HG02938 (cell line): ENCODE results near the gene PDGFB.

Experiments used
- ATAC-seq: cut with Tn5 transposase; IDR thresholded peaks from one replicate; pipeline ENCODE4 v1.9.1; 2021; ENCODE audit warnings: mild to moderate bottlenecking, moderate library complexity; ENCODE audit not compliant: unreplicated experiment

The PDGFB gene

DNA sequence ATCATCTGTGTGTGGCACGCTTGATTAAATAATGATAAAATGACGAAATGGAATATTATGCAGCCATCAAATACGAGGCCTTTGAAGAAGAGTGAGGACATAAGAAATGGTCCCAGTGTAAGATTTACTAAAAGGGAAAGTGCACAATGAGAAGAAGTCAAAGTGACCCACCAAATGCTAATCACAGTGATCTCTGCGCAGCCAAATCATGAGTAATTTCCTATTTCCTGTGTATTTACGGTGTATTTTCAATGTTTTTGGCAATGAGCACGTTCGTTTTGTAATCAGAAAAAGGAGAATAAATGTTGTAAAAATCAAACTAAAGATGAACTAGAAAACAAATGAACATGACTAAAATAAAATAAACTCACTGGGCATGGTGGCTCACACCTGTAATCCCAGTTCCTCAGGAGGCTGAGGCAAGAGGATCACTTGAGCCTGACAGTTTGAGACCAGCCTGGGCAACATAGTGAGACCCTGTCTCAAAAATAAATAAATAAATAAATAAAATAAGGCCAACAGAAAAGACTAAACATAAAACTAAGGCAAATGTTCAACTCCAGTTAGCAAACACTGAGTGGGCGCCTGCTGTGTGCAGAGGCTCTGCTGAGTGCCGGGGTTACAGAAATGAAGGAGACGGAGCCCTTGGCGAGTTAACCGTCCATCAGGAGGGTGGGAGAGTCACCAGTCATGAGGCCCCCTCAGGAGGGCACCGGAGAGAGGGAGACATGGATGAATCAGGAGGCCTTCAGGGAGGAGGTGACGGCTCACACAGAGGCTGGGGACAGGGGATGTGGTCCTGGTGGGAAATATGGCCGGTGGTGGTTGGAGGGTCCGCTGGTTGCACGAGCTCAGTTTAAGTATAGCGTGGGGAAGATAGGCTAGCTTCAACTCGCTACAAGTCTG lies 66.3 kb downstream of the PDGFB start:
- ATAC-seq, result no peak

GRCh38 chr22:39177791-39178190 lies 67.0 kb downstream of the PDGFB start:
- no peak for ATAC-seq

- ATAC-seq, result no peak
Observed at GRCh38 chr22:39177456-39177775, 67.4 kb downstream of the PDGFB start.

GRCh38 chr22:39176714-39177455 lies 67.9 kb downstream of the PDGFB start:
- no peak for ATAC-seq

- ATAC-seq, result no peak
Observed at GRCh38 chr22:39176143-39176713, 68.6 kb downstream of the PDGFB start.

DNA sequence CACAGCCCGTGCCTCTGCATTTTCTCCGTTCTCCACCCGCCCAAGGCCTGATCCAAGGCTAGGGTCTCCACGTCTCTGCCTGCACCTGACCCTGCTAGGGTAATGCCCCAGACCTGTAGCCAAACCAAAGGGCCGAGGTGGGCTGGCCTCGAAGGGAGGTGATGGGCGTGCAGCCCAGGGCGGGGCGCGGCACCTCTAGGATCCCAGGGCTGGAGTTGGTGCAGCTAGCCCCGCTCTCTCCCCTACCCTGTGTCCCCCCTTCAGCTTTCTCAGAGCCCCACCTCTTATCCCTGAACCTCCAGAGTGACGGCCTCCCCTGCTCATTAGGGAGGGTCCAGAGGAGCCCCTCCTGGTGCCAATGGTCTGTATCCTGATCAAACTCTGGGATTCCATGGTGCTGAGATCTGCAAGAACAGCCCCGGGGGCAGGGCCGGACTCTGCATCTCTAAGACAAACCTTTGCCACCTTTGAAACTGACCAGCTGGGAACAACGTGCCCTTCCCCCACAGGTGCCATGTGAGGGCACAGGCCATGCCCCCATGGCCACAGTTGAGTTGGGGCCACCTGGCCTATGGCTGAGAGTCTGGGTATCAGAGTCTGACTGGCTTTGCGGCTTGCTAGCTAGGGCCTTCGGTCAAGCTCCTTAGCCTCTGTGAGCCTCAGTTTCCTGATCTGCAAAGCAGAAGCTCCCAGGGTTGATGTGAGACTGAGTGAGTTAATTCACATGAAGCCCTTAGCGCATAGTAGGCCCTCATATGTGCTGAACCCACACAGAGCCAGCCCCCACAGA lies 69.2 kb downstream of the PDGFB start:
- no peak for ATAC-seq

DNA sequence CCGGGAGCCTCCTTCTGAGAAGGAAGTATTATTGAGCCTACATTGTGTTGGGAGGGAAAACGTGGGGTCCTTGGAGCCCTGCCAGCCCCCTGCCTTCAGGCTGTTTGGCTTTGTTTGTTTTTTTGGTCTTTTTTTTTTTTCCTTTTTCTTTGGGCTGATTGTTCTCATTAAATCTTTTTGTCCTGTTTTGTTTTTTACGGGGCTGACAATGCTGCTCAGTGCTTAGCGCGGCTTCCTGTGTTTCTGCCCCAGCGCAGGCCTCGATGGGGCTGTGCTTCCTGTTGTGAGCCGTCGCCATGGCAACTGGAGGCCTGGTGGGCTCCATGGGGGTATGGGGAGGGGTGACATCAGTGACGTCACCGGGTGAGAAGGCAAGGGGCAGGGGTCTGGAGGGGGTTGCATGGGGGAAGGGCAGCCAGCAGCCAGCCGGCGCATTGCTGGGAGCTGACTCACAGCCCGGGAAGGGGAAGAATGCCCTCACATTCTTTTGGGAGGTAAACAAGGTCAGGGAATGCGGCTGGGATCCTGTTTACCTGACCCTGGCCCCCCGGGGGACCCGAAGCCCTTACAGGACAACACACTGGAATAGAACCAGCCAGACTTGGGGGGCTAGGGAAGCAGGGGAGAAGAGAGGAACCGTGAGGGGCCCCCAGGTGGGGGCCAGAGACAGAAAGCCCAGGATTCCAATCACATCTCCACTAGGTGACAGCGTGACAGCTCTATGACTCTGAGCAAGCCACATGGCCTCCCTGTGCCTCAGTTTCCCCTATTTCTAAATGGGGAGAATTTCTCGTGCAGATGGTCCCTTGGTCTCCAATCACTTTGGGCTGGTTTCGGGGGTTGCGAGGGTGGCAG lies 70.1 kb downstream of the PDGFB start:
- ATAC-seq, result no peak

DNA sequence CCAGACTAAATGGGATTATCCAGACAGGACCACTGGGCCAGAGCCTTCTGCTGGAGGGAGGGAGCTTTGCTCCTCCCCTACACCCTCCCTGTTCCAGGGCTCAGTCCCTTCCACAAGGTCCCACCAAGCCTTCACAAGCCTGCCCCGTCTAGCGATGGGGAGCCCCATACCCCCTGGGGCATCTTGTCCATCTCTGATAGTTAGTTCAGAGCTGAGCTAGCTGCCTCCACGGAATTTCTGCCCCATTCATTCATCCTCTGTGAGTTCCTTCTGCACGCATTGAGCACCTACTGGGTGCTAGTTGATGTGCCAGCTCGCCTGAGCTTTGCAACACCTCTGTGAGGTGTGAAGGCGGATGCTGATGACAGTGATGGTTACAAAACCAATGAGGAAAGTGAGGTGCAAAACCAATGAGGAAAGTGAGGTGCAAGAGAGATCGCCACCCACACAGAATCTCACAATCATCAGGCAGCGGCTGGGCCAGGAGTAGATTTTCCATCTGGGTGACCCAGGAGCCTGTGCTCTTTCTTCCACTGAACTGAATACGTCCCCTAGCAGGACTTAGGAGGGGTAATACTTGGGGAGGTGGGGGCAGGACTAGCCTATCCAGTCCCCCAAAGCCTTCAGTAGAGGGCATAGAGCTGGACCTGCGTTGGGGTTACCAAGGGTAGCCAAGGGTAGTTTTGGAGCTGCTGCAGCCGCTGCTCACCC lies 70.8 kb downstream of the PDGFB start:
- no peak for ATAC-seq
